ENCODE data around the gene TOP3B. TPM values are rescaled to one million over a fixed set of nuclear protein-coding genes. Genes with fewer than 3 reads are reported as not detected.

The TOP3B gene
- polyA plus RNA-seq, 3 donors = 9.0 to 31.9 (median 9.5) TPM

- H3K9me3 ChIP-seq (replicated peaks in 1 of 2; ENCODE audit: control insufficient read depth in 1 of 2, insufficient read depth in 1 of 2, low read length in 2 of 2) = no peaks in the 10 kb centered on the region
- whole genome bisulfite sequencing (ENCODE audit: insufficient coverage) = 88% methylated on average over 4 of the region's 4 CpGs
- H3K9me3 Mint-ChIP-seq = peaks cover 0 to 1% (median 0%) of the 10 kb centered on the region in 7 donors
- no peak for TF ChIP-seq CTCF (IDR thresholded peaks at IDR 0.05)
- H3K27me3 ChIP-seq (ENCODE audit: control insufficient read depth in 2 of 2, insufficient read depth in 2 of 2, low read length in 2 of 2) = no peaks in the 10 kb centered on the region
- peaks cover 0 to 1% (median 0%) of the 10 kb centered on the region in 3 donors for H3K27me3 Mint-ChIP-seq (ENCODE audit: low read depth in 3 of 3)
- no peak overlapping the region for H3K4me3 Mint-ChIP-seq
- peaks cover 3 to 8% of the 10 kb centered on the region in 2 donors for H3K4me1 ChIP-seq (ENCODE audit: control insufficient read depth in 1 of 2, insufficient read depth in 2 of 2, low read length in 2 of 2)
- no peaks in the 10 kb centered on the region for H3K36me3 Mint-ChIP-seq
- no peak overlapping the region for H3K9ac ChIP-seq (ENCODE audit: insufficient read depth, low read length, poor library complexity, severe bottlenecking)
- H3K4me2 ChIP-seq (replicated peaks; ENCODE audit: extremely low read depth, low read length, poor library complexity, severe bottlenecking) = no peak overlapping the region
- no peaks in the 10 kb centered on the region for H3K79me2 ChIP-seq (ENCODE audit: insufficient read depth, low read length)
- DNase-seq = no peak
- H3K4me3 ChIP-seq (replicated peaks in 1 of 3; ENCODE audit: low read depth in 2 of 3, low read length in 3 of 3) = no peak overlapping the region
- no peak overlapping the region for H2AFZ ChIP-seq (ENCODE audit: insufficient read depth, low read depth, low read length, poor library complexity, severe bottlenecking)
- H3K36me3 ChIP-seq (replicated peaks in 1 of 2; ENCODE audit: control insufficient read depth in 1 of 2, insufficient read depth in 2 of 2, low read length in 2 of 2) = no peaks in the 10 kb centered on the region
- intact Hi-C loops (cut with micrococcal nuclease) = no loop called here
- peak overlapping the region in 1 of 7 donors; percentile 4 for H3K27ac Mint-ChIP-seq
- H3K4me1 Mint-ChIP-seq = peaks cover 13% of the 10 kb centered on the region
- H4K20me1 ChIP-seq (ENCODE audit: insufficient read depth, low read length) = no peaks in the 10 kb centered on the region
- no peak overlapping the region for H3K27ac ChIP-seq (ENCODE audit: low read depth in 1 of 2, low read length in 2 of 2)
Observed at GRCh38 chr22:22023581-22024137, 41.1 kb upstream of the TOP3B start.

- Histone ChIP-seq H3K27me3 (ENCODE audit: control insufficient read depth in 2 of 2, insufficient read depth in 2 of 2, low read length in 2 of 2) (no peaks in the 10 kb centered on the region), H3K9ac (ENCODE audit: insufficient read depth, low read length, poor library complexity, severe bottlenecking) (no peak overlapping the region), H3K4me2 (replicated peaks; ENCODE audit: extremely low read depth, low read length, poor library complexity, severe bottlenecking) (no peak overlapping the region), H3K4me1 (ENCODE audit: control insufficient read depth in 1 of 2, insufficient read depth in 2 of 2, low read length in 2 of 2) (peaks cover 3 to 8% of the 10 kb centered on the region in 2 donors), H2AFZ (ENCODE audit: insufficient read depth, low read depth, low read length, poor library complexity, severe bottlenecking) (peak overlapping the region; percentile 38), H3K36me3 (replicated peaks in 1 of 2; ENCODE audit: control insufficient read depth in 1 of 2, insufficient read depth in 2 of 2, low read length in 2 of 2) (no peaks in the 10 kb centered on the region), H4K20me1 (ENCODE audit: insufficient read depth, low read length) (no peaks in the 10 kb centered on the region), H3K4me3 (replicated peaks in 1 of 3; ENCODE audit: low read depth in 2 of 3, low read length in 3 of 3) (no peak overlapping the region), H3K79me2 (ENCODE audit: insufficient read depth, low read length) (no peaks in the 10 kb centered on the region), H3K9me3 (replicated peaks in 1 of 2; ENCODE audit: control insufficient read depth in 1 of 2, insufficient read depth in 1 of 2, low read length in 2 of 2) (no peaks in the 10 kb centered on the region), H3K27ac (ENCODE audit: low read depth in 1 of 2, low read length in 2 of 2) (no peak overlapping the region)
- intact Hi-C loops (cut with micrococcal nuclease) = no loop called here
- peaks cover 0 to 1% (median 0%) of the 10 kb centered on the region in 3 donors for H3K27me3 Mint-ChIP-seq (ENCODE audit: low read depth in 3 of 3)
- DNase-seq = no peak
- H3K4me3 Mint-ChIP-seq = no peak overlapping the region
- peaks cover 0 to 1% (median 0%) of the 10 kb centered on the region in 7 donors for H3K9me3 Mint-ChIP-seq
- no peak for TF ChIP-seq CTCF (IDR thresholded peaks at IDR 0.05)
- H3K36me3 Mint-ChIP-seq = no peaks in the 10 kb centered on the region
- H3K27ac Mint-ChIP-seq = no peak overlapping the region
- H3K4me1 Mint-ChIP-seq = peaks cover 13% of the 10 kb centered on the region
- WGBS (ENCODE audit: insufficient coverage) = 78% methylated on average over 5 of the region's 6 CpGs
Observed at GRCh38 chr22:22022947-22023534, 40.5 kb upstream of the TOP3B start.
